Measurements from ENCODE around the gene EVI5L. TPM values are rescaled to one million over a fixed set of nuclear protein-coding genes. Genes with fewer than 3 reads are reported as not detected.

Gene EVI5L
- total and polyA plus RNA-seq, 2 of the 8 experiments (the other 6 are each of a cell fraction or from before 2014, with no cell fraction given) = 7.2 to 11.0 TPM

DNA sequence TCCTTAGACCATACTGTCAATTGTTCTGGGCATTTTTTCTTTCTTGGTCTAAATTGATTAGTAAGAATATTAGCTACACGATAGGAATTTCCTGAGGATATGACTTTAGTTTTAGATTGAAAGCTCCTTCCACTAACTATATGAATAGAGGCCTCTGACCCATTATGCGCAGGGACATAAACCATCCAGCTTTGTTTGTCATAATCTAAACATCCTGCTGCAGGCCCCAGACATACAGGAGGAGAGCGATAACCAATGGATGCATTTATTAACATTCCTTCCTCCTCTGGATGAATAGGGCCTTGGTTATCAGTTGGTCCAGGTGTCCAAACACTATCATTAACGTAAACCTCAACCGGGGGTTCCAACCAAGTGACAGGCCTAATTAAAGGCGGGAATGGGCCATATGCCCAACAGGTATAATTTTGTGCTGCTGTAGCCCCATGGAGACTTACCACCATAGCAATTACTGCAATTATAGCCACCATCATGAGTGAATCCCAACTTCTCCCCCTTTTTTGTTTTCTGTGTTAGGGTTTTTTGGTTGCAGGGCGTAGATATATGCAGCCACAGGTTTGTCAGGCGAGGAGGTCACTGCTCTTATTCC, 34.4 kb upstream of the EVI5L start:
- no peak overlapping the region for H3K27ac ChIP-seq (ENCODE audit: low read depth, low read length)
- H2BK15ac ChIP-seq (ENCODE audit: low read length) = no peak overlapping the region
- H3K9me3 ChIP-seq (ENCODE audit: insufficient read depth in 2 of 2, low read depth in 1 of 2, low read length in 1 of 2) = peaks cover 0 to 4% of the 10 kb centered on the region in 2 experiments; a peak in 2 of 4 replicates
- 87% methylated on average over 8 of the region's 8 CpGs; no CpG with 5 or more reads in 1 of the 2 experiments for WGBS, 2 experiments (ENCODE audit: extremely low coverage in 1 of 2, insufficient coverage in 1 of 2, insufficient read length in 1 of 2, insufficient replicate concordance in 2 of 2, low coverage in 1 of 2, low lambda C conversion rate in 2 of 2, missing lambda C conversion rate in 1 of 2)
- FAIRE-seq = no peak
- no peak overlapping the region for H3K14ac ChIP-seq (ENCODE audit: insufficient read length)
- no peak overlapping the region for H2AFZ ChIP-seq (ENCODE audit: low read length)
- no peak overlapping the region for H3K9ac ChIP-seq (replicated peaks in 1 of 4; ENCODE audit: extremely low read depth in 1 of 4, low read depth in 3 of 4, low read length in 3 of 4)
- no peak overlapping the region for H4K91ac ChIP-seq (replicated peaks; ENCODE audit: insufficient read length, low read length)
- H2AK5ac ChIP-seq (ENCODE audit: low read depth, low read length) = no peak overlapping the region
- no peak overlapping the region for H3K4ac ChIP-seq (replicated peaks; ENCODE audit: insufficient read length, low read depth, low read length)
- H2BK120ac ChIP-seq (replicated peaks; ENCODE audit: low read depth, low read length) = no peak overlapping the region
- no peak overlapping the region for H3K23ac ChIP-seq (ENCODE audit: insufficient read length)
- H3K56ac ChIP-seq (replicated peaks; ENCODE audit: insufficient read length, low read depth, low read length) = no peak overlapping the region
- no peak overlapping the region for H4K8ac ChIP-seq (ENCODE audit: extremely low read depth, insufficient read depth, low read length)
- H3K4me2 ChIP-seq (ENCODE audit: insufficient read depth in 1 of 2, low read depth in 2 of 2, low read length in 2 of 2) = no peak overlapping the region
- H3K4me1 ChIP-seq (replicated peaks in 1 of 4; ENCODE audit: control insufficient read depth in 3 of 4, insufficient read depth in 4 of 4, low read length in 3 of 4) = peaks cover 0 to 3% (median 1%) of the 10 kb centered on the region in 4 experiments; a peak in 2 of 7 replicates
- peaks cover 0 to 2% (median 0%) of the 10 kb centered on the region in 4 experiments; a peak in 2 of 7 replicates for H3K27me3 ChIP-seq (replicated peaks in 1 of 4; ENCODE audit: control insufficient read depth in 3 of 4, extremely low read depth in 1 of 4, insufficient read depth in 3 of 4, low read length in 3 of 4)
- H3K36me3 ChIP-seq (ENCODE audit: control insufficient read depth in 2 of 4, insufficient read depth in 4 of 4, low read length in 3 of 4) = no peaks in the 10 kb centered on the region
- ChIA-PET POLR2A (ENCODE audit: partially characterized antibody) (no interaction called here), CTCF (ENCODE audit: partially characterized antibody) (interaction anchor here (0.7 to 1.2 kb wide), 4 partner anchors 12 to 298 kb away, joined by 3 read pairs; a partner anchor contains a TSS)
- no peaks in the 10 kb centered on the region for H3K79me2 ChIP-seq (ENCODE audit: control insufficient read depth in 1 of 2, insufficient read depth in 2 of 2, low read length in 2 of 2)
- no peak overlapping the region for H2BK12ac ChIP-seq (ENCODE audit: low read depth, low read length)
- no peak overlapping the region for H3K4me3 ChIP-seq (ENCODE audit: extremely low read depth in 1 of 4, insufficient read depth in 2 of 4, low read depth in 3 of 4, low read length in 4 of 4)
- DNase-seq (ENCODE audit: low read depth in 1 of 2, low spot score in 2 of 2) = no peak
- H2BK20ac ChIP-seq (ENCODE audit: low read length) = no peak overlapping the region
- H3K23me2 ChIP-seq (ENCODE audit: low read depth, low read length) = peaks cover 3% of the 10 kb centered on the region; the same call in 1 of the 2 replicates
- no peak overlapping the region for H4K5ac ChIP-seq (ENCODE audit: insufficient read length, low read depth, low read length)
- H4K20me1 ChIP-seq (replicated peaks in 1 of 2; ENCODE audit: control insufficient read depth in 1 of 2, insufficient read depth in 2 of 2, low read length in 2 of 2) = no peaks in the 10 kb centered on the region
- no peak overlapping the region for H3K18ac ChIP-seq (ENCODE audit: extremely low read depth, low read length)
- no peak overlapping the region for H2BK5ac ChIP-seq (ENCODE audit: low read depth, low read length)
- no peaks in the 10 kb centered on the region for H3K79me1 ChIP-seq (ENCODE audit: low read depth, low read length)
- no peak for TF ChIP-seq JUND (IDR thresholded peaks at IDR 0.05; ENCODE audit: low read length)
- no peak for TF ChIP-seq CEBPB (IDR thresholded peaks at IDR 0.05; ENCODE audit: low read depth, low read length)
- no peak for TF ChIP-seq NRF1 (IDR thresholded peaks at IDR 0.05; ENCODE audit: low read depth, low read length)
- no peak for TF ChIP-seq SP1 (IDR thresholded peaks at IDR 0.05; ENCODE audit: low read depth, low read length)
- TF ChIP-seq SIRT6 (IDR thresholded peaks at IDR 0.05; ENCODE audit: low read length) = no peak
- no peak for TF ChIP-seq POLR2AphosphoS5 (IDR thresholded peaks at IDR 0.05; ENCODE audit: low read depth, low read length)
- TF ChIP-seq SP2 (IDR thresholded peaks at IDR 0.05; ENCODE audit: low read length) = no peak
- no peak for TF ChIP-seq SIN3A (conservative IDR thresholded peaks at IDR 0.05 in 1 of 2, IDR thresholded peaks at IDR 0.05 in 1 of 2; ENCODE audit: low read depth in 1 of 2, low read length in 2 of 2)
- TF ChIP-seq, protein P1, sequence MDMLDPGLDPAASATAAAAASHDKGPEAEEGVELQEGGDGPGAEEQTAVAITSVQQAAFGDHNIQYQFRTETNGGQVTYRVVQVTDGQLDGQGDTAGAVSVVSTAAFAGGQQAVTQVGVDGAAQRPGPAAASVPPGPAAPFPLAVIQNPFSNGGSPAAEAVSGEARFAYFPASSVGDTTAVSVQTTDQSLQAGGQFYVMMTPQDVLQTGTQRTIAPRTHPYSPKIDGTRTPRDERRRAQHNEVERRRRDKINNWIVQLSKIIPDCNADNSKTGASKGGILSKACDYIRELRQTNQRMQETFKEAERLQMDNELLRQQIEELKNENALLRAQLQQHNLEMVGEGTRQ (IDR thresholded peaks at IDR 0.05; ENCODE audit: low read length) = no peak
- no peak for TF ChIP-seq RAD21 (IDR thresholded peaks at IDR 0.05 in 1 of 2, conservative IDR thresholded peaks at IDR 0.05 in 1 of 2; ENCODE audit: low read depth in 2 of 2, low read length in 2 of 2)
- no peak for TF ChIP-seq ZNF274 (IDR thresholded peaks at IDR 0.05; ENCODE audit: borderline replicate concordance, extremely low read depth, low read length)
- no peak for TF ChIP-seq CREB1 (IDR thresholded peaks at IDR 0.05)
- TF ChIP-seq GABPA (IDR thresholded peaks at IDR 0.05; ENCODE audit: borderline replicate concordance, insufficient read depth, low read length) = no peak
